ENCODE data around the gene MICU2. TPM values are rescaled to one million over a fixed set of nuclear protein-coding genes. Genes with fewer than 3 reads are reported as not detected.

The MICU2 gene
- total and polyA plus RNA-seq, 2 of the 13 experiments (the other 11 are each of a cell fraction or from before 2014, with no cell fraction given), result 31.7 to 42.4 TPM

- Histone ChIP-seq H3K27ac (ENCODE audit: extremely low read length, insufficient read depth, low read length) (no peak overlapping the region), H3K4me1 (ENCODE audit: insufficient read depth, low read length) (peaks cover 29% of the 10 kb centered on the region), H3K9ac (ENCODE audit: insufficient read depth, low read depth, low read length) (peak overlapping the region; percentile 16; the same call in 1 of the 2 replicates), H4K20me1 (ENCODE audit: insufficient read depth, low read length) (no peaks in the 10 kb centered on the region), H3K36me3 (replicated peaks in 1 of 2; ENCODE audit: control insufficient read depth in 1 of 2, insufficient read depth in 2 of 2, low read length in 2 of 2) (no peaks in the 10 kb centered on the region), H3K4me3 (replicated peaks in 1 of 3; ENCODE audit: insufficient read depth in 1 of 3, low read depth in 2 of 3, low read length in 3 of 3) (peak overlapping the region; percentile 11 to 47 (median 22); a peak in 5 of 6 replicates), H3K27me3 (ENCODE audit: control insufficient read depth in 1 of 2, insufficient read depth in 2 of 2, low read length in 2 of 2) (no peaks in the 10 kb centered on the region), H3K4me2 (ENCODE audit: low read depth, low read length) (peak overlapping the region; percentile 69), H2AFZ (ENCODE audit: low read length) (peak overlapping the region; percentile 54), H3K9me3 (ENCODE audit: low read length) (no peaks in the 10 kb centered on the region), H3K79me2 (ENCODE audit: insufficient read depth, low read length) (no peaks in the 10 kb centered on the region)
- intact Hi-C loops (cut with micrococcal nuclease; ENCODE audit: unreplicated experiment), result no loop called here
- POLR2A ChIA-PET, result interaction anchor here (1.3 kb wide), 1 partner anchor 290 kb away, joined by 3 read pairs; the partner anchor contains the start of genes MRPL57 and SKA3
- peak; percentile 71 for ATAC-seq
- TF ChIP-seq, protein P1, sequence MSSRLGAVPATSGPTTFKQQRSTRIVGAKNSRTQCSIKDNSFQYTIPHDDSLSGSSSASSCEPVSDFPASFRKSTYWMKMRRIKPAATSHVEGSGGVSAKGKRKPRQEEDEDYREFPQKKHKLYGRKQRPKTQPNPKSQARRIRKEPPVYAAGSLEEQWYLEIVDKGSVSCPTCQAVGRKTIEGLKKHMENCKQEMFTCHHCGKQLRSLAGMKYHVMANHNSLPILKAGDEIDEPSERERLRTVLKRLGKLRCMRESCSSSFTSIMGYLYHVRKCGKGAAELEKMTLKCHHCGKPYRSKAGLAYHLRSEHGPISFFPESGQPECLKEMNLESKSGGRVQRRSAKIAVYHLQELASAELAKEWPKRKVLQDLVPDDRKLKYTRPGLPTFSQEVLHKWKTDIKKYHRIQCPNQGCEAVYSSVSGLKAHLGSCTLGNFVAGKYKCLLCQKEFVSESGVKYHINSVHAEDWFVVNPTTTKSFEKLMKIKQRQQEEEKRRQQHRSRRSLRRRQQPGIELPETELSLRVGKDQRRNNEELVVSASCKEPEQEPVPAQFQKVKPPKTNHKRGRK (CRISPR knock-in tag; IDR thresholded peaks at IDR 0.05), result no peak
- no peak for TF ChIP-seq NR2C2 (CRISPR knock-in tag; IDR thresholded peaks at IDR 0.05; ENCODE audit: borderline replicate concordance)
- no peak for TF ChIP-seq ZNF30 (CRISPR knock-in tag; IDR thresholded peaks at IDR 0.05)
- TF ChIP-seq SIN3A (IDR thresholded peaks at IDR 0.05; ENCODE audit: borderline replicate concordance, low read depth, low read length), result no peak
- no peak for TF ChIP-seq GFI1 (CRISPR knock-in tag; IDR thresholded peaks at IDR 0.05; ENCODE audit: borderline replicate concordance)
- TF ChIP-seq, protein P2, sequence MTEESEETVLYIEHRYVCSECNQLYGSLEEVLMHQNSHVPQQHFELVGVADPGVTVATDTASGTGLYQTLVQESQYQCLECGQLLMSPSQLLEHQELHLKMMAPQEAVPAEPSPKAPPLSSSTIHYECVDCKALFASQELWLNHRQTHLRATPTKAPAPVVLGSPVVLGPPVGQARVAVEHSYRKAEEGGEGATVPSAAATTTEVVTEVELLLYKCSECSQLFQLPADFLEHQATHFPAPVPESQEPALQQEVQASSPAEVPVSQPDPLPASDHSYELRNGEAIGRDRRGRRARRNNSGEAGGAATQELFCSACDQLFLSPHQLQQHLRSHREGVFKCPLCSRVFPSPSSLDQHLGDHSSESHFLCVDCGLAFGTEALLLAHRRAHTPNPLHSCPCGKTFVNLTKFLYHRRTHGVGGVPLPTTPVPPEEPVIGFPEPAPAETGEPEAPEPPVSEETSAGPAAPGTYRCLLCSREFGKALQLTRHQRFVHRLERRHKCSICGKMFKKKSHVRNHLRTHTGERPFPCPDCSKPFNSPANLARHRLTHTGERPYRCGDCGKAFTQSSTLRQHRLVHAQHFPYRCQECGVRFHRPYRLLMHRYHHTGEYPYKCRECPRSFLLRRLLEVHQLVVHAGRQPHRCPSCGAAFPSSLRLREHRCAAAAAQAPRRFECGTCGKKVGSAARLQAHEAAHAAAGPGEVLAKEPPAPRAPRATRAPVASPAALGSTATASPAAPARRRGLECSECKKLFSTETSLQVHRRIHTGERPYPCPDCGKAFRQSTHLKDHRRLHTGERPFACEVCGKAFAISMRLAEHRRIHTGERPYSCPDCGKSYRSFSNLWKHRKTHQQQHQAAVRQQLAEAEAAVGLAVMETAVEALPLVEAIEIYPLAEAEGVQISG (CRISPR knock-in tag; IDR thresholded peaks at IDR 0.05), result no peak
- TF ChIP-seq ZSCAN30 (CRISPR knock-in tag; IDR thresholded peaks at IDR 0.05), result no peak
- no peak for TF ChIP-seq HIVEP1 (CRISPR knock-in tag; IDR thresholded peaks at IDR 0.05)
- CTCF ChIA-PET (ENCODE audit: low intra/inter-chr PET ratio, low total read pairs), result no interaction called here
- DNase-seq (ENCODE audit: low spot score), result no peak
- no peak for FAIRE-seq
- in situ Hi-C loops (cut with HindIII; ENCODE audit: extremely low pct_ligation_motif_present, low pct_unique_long_range_greater_than_20kb), result no loop called here
- no TSS peak for BruUV-seq (replicated peaks)
- WGBS (ENCODE audit: low lambda C conversion rate), result 18% methylated on average over 7 of the region's 7 CpGs
Observed at GRCh38 chr13:21466527-21466926, 137.4 kb downstream of the MICU2 start.

Data from HepG2 (cell line).